Activated CD8-positive, alpha-beta memory T cell treated with anti-CD3 and anti-CD28 coated beads for 1 hour (primary cell): Measurements from ENCODE around the gene LIN28A.

ENCODE experiments used
- DNase-seq, 2 donors: peaks; one replicate each; pipeline ENCODE4 v3.0.0-alpha.2; 2020; ENCODE audit warnings: low read depth in 1 of 2; ENCODE audit errors: extremely low read depth in 1 of 2

The LIN28A gene

GRCh38 chr1:26478159-26478558 lies 67.5 kb downstream of the LIN28A start:
- no peak for DNase-seq

- DNase-seq: no peak
Measured at GRCh38 chr1:26478988-26479387, 68.4 kb downstream of the LIN28A start.
